Prostate gland (tissue), 2 donors: Measurements from ENCODE around the gene SLC50A1.

Source experiments
- POLR2A ChIP-seq: fragments of 450-650 bp; IDR thresholded peaks from one replicate; pipeline ENCODE4 v1.6.1; 2016; ENCODE audit warnings: antibody characterized with exemption, mild to moderate bottlenecking
- TF ChIP-seq, protein P1 (sequence below), 4 experiments: fragments of 200-600 bp in 2 of 4; fragments of 450-650 bp in 2 of 4; sonication (generic) in 2 of 4; IDR thresholded peaks; 1 replicate in 3 of 4; 2 replicates in 1 of 4; pipeline ENCODE4 v1.5.1; 2016 to 2019; ENCODE audit warnings: antibody characterized with exemption in 4 of 4, mild to moderate bottlenecking in 2 of 4, moderate library complexity in 2 of 4

GRCh38 chr1:155086856-155087535, 48.7 kb upstream of the SLC50A1 start:
- no peak for TF ChIP-seq POLR2A
- TF ChIP-seq, protein P1, sequence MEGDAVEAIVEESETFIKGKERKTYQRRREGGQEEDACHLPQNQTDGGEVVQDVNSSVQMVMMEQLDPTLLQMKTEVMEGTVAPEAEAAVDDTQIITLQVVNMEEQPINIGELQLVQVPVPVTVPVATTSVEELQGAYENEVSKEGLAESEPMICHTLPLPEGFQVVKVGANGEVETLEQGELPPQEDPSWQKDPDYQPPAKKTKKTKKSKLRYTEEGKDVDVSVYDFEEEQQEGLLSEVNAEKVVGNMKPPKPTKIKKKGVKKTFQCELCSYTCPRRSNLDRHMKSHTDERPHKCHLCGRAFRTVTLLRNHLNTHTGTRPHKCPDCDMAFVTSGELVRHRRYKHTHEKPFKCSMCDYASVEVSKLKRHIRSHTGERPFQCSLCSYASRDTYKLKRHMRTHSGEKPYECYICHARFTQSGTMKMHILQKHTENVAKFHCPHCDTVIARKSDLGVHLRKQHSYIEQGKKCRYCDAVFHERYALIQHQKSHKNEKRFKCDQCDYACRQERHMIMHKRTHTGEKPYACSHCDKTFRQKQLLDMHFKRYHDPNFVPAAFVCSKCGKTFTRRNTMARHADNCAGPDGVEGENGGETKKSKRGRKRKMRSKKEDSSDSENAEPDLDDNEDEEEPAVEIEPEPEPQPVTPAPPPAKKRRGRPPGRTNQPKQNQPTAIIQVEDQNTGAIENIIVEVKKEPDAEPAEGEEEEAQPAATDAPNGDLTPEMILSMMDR (IDR thresholded peaks at IDR 0.05): no peak
